HEK293T (cell line): ENCODE results near the gene FILIP1.

Source experiments
- ARNT ChIP-seq: fragments of 450-650 bp; IDR thresholded peaks from 2 replicates; pipeline ENCODE4 v1.6.1; 2017; ENCODE audit warnings: mild to moderate bottlenecking
- BHLHE40 ChIP-seq: fragments of 450-650 bp; IDR thresholded peaks from 2 replicates; pipeline ENCODE4 v1.6.1; 2016; ENCODE audit warnings: mild to moderate bottlenecking, moderate library complexity, borderline replicate concordance
- ELF4 ChIP-seq: fragments of 450-650 bp; IDR thresholded peaks from 2 replicates; pipeline ENCODE4 v1.6.1; 2017; ENCODE audit warnings: antibody characterized with exemption
- FOXA1 ChIP-seq: fragments of 450-650 bp; IDR thresholded peaks from 2 replicates; pipeline ENCODE4 v1.6.1; 2016; ENCODE audit warnings: mild to moderate bottlenecking
- FOXK2 ChIP-seq: fragments of 450-650 bp; IDR thresholded peaks from 2 replicates; pipeline ENCODE4 v1.6.1; 2016; ENCODE audit warnings: mild to moderate bottlenecking
- FOXM1 ChIP-seq: fragments of 450-650 bp; IDR thresholded peaks from 2 replicates; pipeline ENCODE4 v1.6.1; 2017; ENCODE audit warnings: mild to moderate bottlenecking, borderline replicate concordance
- LEF1 ChIP-seq: fragments of 450-650 bp; IDR thresholded peaks from 2 replicates; pipeline ENCODE4 v1.6.1; 2017; ENCODE audit warnings: mild to moderate bottlenecking, borderline replicate concordance
- NFRKB ChIP-seq: fragments of 450-650 bp; IDR thresholded peaks from 2 replicates; pipeline ENCODE4 v1.6.1; 2016; ENCODE audit warnings: mild to moderate bottlenecking, moderate library complexity
- SP1 ChIP-seq: fragments of 450-650 bp; IDR thresholded peaks from 2 replicates; pipeline ENCODE4 v1.6.1; 2017
- SUZ12 ChIP-seq: fragments of 450-650 bp; IDR thresholded peaks from 2 replicates; pipeline ENCODE4 v1.6.1; 2016; ENCODE audit warnings: mild to moderate bottlenecking

- TF ChIP-seq NFRKB (no peak), BHLHE40 (no peak), FOXM1 (no peak), FOXK2 (no peak), FOXA1 (no peak), LEF1 (no peak), SP1 (no peak), SUZ12 (no peak), ARNT (no peak), ELF4 (no peak)
Measured at GRCh38 chr6:75301537-75301936, 192.1 kb downstream of the FILIP1 start.
